LHCN-M2 (cell line): ENCODE measurements around the gene NADSYN1. TPM values are rescaled to one million over a fixed set of nuclear protein-coding genes. Genes with fewer than 3 reads are reported as not detected.
"Not testable (repeated sequence)": the region's sequence is repeated elsewhere in the genome, so short reads cannot be mapped to it uniquely, and the experiment has no call there.

Source experiments
- DNase-seq: peaks from one replicate; pipeline ENCODE4 v3.0.0-alpha.2; 2012; ENCODE audit warnings: low read depth
- total RNA-seq: library from RNA; depleted of rRNA; stranded (reverse); fragments of >200 nt; gene quantifications from 2 replicates; pipeline ENCODE4 v1.2.3, GENCODE V29; 2014

NADSYN1 gene
- total RNA-seq, 1 experiment from 2014 or later: 48.2 TPM

DNA sequence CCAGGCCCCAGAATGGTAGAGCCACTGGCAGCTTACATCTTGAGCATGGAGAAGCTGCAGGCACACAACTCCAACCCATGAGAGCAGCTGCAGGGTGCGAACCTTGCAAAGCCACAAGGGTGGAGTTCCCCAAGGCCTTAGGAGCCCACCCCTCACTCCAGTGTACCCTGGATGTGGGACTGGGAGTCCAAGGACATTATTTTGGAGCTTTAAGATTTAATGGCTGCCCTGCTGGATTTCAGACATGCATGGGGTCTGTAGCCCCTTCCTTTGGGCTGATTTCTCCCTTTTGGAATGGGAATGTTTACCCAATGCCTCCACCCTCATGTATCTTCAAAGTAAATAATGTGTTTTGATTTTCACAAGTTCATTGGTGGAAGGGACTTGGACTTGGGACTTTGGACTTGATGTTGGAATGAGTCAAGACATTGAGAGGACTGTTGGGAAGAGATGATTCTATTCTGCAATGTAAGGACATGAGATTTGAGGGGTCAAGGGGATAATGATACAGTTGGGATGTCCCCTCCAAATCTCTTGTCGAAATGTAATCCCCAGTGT, 73.0 kb downstream of the NADSYN1 start:
- DNase-seq: no peak

- DNase-seq: peak; percentile 9
These were observed 74.0 kb downstream of the NADSYN1 start, which contains the start of gene KRTAP5-7 for GRCh38 chr11:71526796-71527575. KRTAP5-7 (plus strand) TSS chr11:71527267; CDS start chr11:71527301, 34 bp downstream.

GRCh38 chr11:71527576-71528210, 74.7 kb downstream of the NADSYN1 start:
- peak; percentile 18 for DNase-seq

DNA sequence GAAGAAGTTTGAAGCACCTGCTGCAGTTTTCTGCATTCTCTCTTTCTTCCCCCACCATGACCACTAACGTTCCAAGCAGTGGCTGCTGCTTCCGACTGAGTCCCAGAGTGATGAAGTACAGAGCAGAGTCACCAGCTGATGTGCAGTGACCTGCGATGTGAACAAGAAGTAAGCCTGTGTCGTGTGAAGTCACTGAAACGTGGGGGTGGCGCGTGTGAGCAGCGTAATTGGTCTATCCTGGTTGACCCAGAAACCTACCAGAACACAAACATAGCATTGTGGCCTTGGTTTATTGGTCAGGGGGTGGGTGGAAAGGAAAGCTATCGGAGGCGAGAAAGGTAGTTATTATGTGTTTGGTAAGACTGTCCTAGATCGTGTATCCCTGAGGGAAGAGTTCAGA, 77.6 kb downstream of the NADSYN1 start:
- DNase-seq: no peak

- no peak for DNase-seq
These were observed 79.1 kb downstream of the NADSYN1 start for GRCh38 chr11:71532036-71532610.

GRCh38 chr11:71534711-71535608, 82.0 kb downstream of the NADSYN1 start:
- not testable (repeated sequence) for DNase-seq

DNA sequence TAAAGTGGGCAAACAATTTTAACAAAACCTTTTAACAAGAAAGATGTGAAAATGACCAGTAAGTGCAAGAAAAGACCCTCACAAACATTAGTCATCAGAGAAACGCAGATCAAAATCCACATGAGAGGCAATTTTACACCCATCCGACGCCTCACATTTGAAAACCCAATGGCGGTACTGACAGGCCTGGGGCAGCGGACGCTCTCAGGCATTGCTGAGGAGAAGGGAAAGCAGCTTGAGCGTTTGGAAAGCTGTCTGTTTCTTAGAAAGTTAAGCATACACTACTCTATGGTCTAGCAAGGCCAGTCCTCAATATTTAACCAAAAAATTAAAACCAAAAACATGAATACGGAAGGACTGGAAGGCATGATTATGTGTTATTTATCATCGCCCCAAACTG, 82.8 kb downstream of the NADSYN1 start:
- no peak for DNase-seq

DNA sequence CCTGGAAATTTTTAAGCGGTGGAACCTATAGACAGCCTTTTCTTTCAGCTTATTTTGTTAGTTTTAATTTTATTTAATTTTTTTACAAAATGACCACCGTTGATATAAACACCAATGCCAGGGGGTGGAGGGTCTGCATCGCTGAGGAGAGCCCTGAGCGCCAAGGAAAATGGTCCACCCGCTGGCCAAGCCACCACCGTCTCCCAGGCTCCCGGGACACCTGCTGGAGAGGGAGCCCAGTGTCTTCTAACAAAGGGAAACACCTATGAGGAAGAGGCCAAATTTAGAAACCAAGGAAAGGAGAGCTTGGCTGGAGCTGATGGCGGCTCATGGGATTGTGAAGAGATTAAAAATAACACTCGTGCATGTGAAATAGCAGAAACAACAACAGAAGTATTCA, 84.5 kb downstream of the NADSYN1 start:
- no peak for DNase-seq

DNA sequence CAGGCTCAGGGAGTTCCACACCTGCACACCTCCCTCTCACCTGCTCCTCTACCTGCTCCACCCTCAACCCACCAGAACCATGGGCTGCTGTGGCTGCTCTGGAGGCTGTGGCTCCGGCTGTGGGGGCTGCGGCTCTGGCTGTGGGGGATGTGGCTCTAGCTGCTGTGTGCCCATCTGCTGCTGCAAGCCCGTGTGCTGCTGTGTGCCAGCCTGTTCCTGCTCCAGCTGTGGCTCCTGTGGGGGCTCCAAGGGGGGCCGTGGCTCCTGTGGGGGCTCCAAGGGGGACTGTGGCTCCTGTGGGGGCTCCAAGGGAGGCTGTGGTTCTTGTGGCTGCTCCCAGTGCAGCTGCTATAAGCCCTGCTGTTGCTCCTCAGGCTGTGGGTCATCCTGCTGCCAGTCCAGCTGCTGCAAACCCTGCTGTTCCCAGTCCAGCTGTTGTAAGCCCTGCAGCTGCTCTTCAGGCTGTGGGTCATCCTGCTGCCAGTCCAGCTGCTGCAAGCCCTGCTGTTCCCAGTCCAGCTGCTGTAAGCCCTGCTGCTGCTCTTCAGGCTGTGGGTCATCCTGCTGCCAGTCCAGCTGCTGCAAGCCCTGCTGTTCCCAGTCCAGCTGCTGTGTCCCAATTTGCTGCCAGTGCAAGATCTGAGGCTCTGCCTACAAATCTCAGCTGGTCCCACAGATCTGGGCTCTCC, 85.1 kb downstream of the NADSYN1 start, which contains the start of gene KRTAP5-8:
Gene KRTAP5-8 (plus strand): TSS at position 49 of the 689 bp plus-strand sequence. CDS start 31 bp downstream, at position 80.
- peak; percentile 32 for DNase-seq

DNA sequence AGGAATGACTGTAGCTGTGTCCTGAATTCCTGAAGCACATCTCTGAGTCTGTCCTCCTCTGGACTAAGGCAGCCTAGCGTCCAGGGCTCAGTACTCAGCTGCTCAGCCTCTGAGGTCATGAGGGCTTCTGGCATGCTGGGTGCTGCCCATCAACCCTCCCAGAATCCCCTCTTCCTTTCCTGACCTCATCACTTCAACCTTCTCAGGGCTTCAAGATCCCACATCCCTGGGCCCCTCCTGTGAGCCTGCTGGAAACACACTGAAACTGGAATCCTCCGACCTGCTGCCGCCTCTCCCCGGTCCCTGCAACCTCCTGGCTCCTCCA, 85.6 kb downstream of the NADSYN1 start:
- DNase-seq: no peak

GRCh38 chr11:71539017-71539416, 86.0 kb downstream of the NADSYN1 start:
- no peak for DNase-seq

- not testable (repeated sequence) for DNase-seq
These were observed 87.0 kb downstream of the NADSYN1 start for GRCh38 chr11:71539971-71540370.

GRCh38 chr11:71540521-71541304, 87.7 kb downstream of the NADSYN1 start:
- not testable (repeated sequence) for DNase-seq

- no peak for DNase-seq
These were observed 89.4 kb downstream of the NADSYN1 start for GRCh38 chr11:71542382-71542781.

DNA sequence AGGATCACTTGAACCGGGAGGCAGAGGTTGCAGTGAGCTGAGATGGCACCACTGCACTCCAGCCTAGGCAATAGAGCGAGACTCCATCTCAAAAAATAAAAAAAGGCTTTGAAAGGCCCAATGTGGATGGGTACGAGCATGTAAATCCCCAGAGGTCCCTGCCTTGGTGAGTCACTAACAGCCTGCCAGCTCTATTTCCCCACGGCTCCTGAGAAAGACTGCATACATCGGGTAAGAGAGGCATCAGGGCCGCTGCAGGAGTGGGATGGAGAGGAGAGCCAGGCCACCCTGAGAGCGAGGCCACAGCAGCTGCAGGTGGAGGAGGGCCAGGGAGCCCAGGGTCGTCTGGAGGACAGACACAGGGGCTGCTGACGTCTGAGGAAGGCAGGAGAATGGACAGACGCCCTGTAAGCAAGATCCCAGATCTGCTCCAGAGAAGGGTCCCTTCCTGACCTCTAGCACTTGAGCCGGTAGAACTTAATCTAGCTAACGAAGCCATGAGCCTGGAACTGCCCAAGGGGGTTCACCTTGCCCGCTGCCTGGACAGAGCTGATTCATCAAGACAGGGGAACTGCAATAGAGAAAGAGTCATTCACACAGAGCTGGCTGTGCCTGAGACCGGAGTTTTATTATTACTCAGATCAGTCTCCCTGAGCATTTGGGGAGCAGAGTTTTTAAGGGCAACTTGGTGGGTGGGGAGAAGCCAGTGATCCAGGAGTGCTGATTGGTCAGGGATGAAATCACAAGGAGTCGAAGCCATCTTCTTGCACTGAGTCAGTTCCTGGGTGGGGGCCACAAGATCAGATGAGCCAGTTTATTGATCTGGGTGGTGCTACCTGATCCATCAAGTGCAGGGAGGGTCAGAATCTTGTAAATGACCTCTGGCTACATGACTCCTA, 90.1 kb downstream of the NADSYN1 start:
- DNase-seq: peak; percentile 22

GRCh38 chr11:71543866-71544265, 90.9 kb downstream of the NADSYN1 start:
- DNase-seq: no peak

GRCh38 chr11:71544525-71545214, 91.7 kb downstream of the NADSYN1 start:
- no peak for DNase-seq

DNA sequence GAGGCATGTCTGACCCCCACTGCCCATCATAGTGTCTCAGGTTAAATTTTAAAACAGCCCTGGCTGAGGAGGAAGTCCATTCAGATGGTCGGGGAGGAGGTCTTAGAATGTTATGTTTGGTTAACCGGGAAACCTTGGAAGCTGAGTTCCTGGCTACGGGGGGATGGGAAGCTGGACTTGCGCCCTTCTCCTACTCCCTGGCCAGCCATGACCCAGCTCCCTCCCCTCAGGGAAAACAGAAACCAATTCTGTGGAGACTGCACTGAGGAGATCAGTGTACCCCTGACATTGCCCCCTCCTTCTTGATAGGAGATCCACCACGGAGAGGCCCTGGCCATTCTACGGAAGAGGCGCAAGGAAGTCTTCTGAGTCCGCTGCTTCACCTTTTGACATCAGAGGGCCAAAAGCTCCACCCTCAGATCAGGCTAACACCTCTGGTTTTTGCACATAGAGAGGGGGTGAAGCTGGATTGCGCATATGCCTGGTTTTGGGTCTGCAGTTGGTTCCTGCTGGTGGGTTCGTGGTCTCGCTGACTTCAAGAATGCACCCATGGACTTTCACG, 92.5 kb downstream of the NADSYN1 start:
- DNase-seq: no peak
